ENCODE data around the gene OSTF1. TPM values are rescaled to one million over a fixed set of nuclear protein-coding genes. Genes with fewer than 3 reads are reported as not detected.

The OSTF1 gene
- total RNA-seq, 2 donors from 2014 or later = 15.0 to 20.5 TPM

GRCh38 chr9:75139201-75139600 lies 50.9 kb downstream of the OSTF1 start:
- Histone ChIP-seq H3K9me3 (ENCODE audit: control insufficient read depth, low read length) (no peaks in the 10 kb centered on the region), H3K36me3 (ENCODE audit: control insufficient read depth, insufficient read depth, low read length) (peaks cover 24% of the 10 kb centered on the region), H3K27me3 (ENCODE audit: control insufficient read depth, insufficient read depth, low read length, poor library complexity, severe bottlenecking) (no peaks in the 10 kb centered on the region), H3K4me3 (ENCODE audit: low read length) (no peak overlapping the region), H3K27ac (ENCODE audit: low read depth, low read length) (no peak overlapping the region), H3K4me1 (ENCODE audit: control insufficient read depth, insufficient read depth, low read length) (no peaks in the 10 kb centered on the region), H3K9ac (ENCODE audit: extremely low read depth, low read length, poor library complexity, severe bottlenecking) (no peak overlapping the region)
- Mint-ChIP-seq H3K4me3 (no peak overlapping the region), H3K36me3 (ENCODE audit: low read depth) (peaks cover 22% of the 10 kb centered on the region), H3K9me3 (peaks cover 3% of the 10 kb centered on the region), H3K4me1 (peaks cover 3% of the 10 kb centered on the region), H3K27ac (no peak overlapping the region), H3K27me3 (ENCODE audit: insufficient read depth) (no peaks in the 10 kb centered on the region)
- TF ChIP-seq CTCF (conservative IDR thresholded peaks at IDR 0.05) = no peak
- DNase-seq = no peak
- WGBS, 2 experiments (ENCODE audit: insufficient coverage in 1 of 2, insufficient read length in 1 of 2) = 90 to 97% methylated on average over 5 to 7 of the region's 7 CpGs

GRCh38 chr9:75140261-75140660 lies 51.9 kb downstream of the OSTF1 start:
- Histone ChIP-seq H3K9ac (ENCODE audit: extremely low read depth, low read length, poor library complexity, severe bottlenecking) (no peak overlapping the region), H3K27me3 (ENCODE audit: control insufficient read depth, insufficient read depth, low read length, poor library complexity, severe bottlenecking) (no peaks in the 10 kb centered on the region), H3K4me3 (ENCODE audit: low read length) (no peak overlapping the region), H3K36me3 (ENCODE audit: control insufficient read depth, insufficient read depth, low read length) (peaks cover 28% of the 10 kb centered on the region), H3K4me1 (ENCODE audit: control insufficient read depth, insufficient read depth, low read length) (no peaks in the 10 kb centered on the region), H3K9me3 (ENCODE audit: control insufficient read depth, low read length) (peaks cover 4% of the 10 kb centered on the region), H3K27ac (ENCODE audit: low read depth, low read length) (no peak overlapping the region)
- peaks cover 32% of the 10 kb centered on the region for H3K36me3 Mint-ChIP-seq (ENCODE audit: low read depth)
- TF ChIP-seq CTCF (conservative IDR thresholded peaks at IDR 0.05) = no peak
- H3K27ac Mint-ChIP-seq = no peak overlapping the region
- H3K4me3 Mint-ChIP-seq = no peak overlapping the region
- no peaks in the 10 kb centered on the region for H3K4me1 Mint-ChIP-seq
- WGBS, 2 experiments (ENCODE audit: insufficient coverage in 1 of 2, insufficient read length in 1 of 2) = 99 to 100% methylated on average over 2 to 3 of the region's 3 CpGs
- H3K9me3 Mint-ChIP-seq = peaks cover 13% of the 10 kb centered on the region
- no peak for DNase-seq
- H3K27me3 Mint-ChIP-seq (ENCODE audit: insufficient read depth) = no peaks in the 10 kb centered on the region

DNA sequence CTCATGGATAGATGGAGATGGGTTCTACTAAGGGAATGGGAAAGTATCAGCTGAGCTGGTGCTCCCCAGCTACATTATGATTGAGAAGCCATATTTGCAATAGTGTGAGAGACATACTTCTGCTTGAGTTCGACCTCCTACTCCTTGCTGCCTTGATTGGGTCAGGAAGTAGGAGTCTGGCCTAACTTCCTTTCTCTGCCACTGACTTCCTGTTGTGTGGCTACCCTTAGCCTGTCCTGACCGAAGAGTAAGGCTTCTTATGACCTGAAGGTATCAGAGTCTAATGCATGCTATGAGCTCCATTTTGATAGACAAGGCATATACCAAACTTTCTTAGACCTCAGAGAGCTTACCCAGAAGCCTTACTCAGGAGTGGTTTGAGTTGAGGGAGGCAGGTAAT lies 53.9 kb downstream of the OSTF1 start:
- no peaks in the 10 kb centered on the region for H3K4me1 Mint-ChIP-seq
- H3K4me3 ChIP-seq (ENCODE audit: low read length) = no peak overlapping the region
- H3K4me1 ChIP-seq (ENCODE audit: control insufficient read depth, insufficient read depth, low read length) = no peaks in the 10 kb centered on the region
- H3K27ac ChIP-seq (ENCODE audit: low read depth, low read length) = no peak overlapping the region
- no peak for TF ChIP-seq CTCF (conservative IDR thresholded peaks at IDR 0.05)
- 92 to 95% methylated on average over 2 of the region's 2 CpGs for WGBS, 2 experiments (ENCODE audit: insufficient coverage in 1 of 2, insufficient read length in 1 of 2)
- peaks cover 35% of the 10 kb centered on the region for H3K36me3 Mint-ChIP-seq (ENCODE audit: low read depth)
- H3K27me3 Mint-ChIP-seq (ENCODE audit: insufficient read depth) = no peaks in the 10 kb centered on the region
- no peak overlapping the region for H3K27ac Mint-ChIP-seq
- no peak for DNase-seq
- H3K9me3 ChIP-seq (ENCODE audit: control insufficient read depth, low read length) = peaks cover 5% of the 10 kb centered on the region
- H3K27me3 ChIP-seq (ENCODE audit: control insufficient read depth, insufficient read depth, low read length, poor library complexity, severe bottlenecking) = no peaks in the 10 kb centered on the region
- H3K9ac ChIP-seq (ENCODE audit: extremely low read depth, low read length, poor library complexity, severe bottlenecking) = no peak overlapping the region
- H3K36me3 ChIP-seq (ENCODE audit: control insufficient read depth, insufficient read depth, low read length) = peaks cover 25% of the 10 kb centered on the region
- peaks cover 13% of the 10 kb centered on the region for H3K9me3 Mint-ChIP-seq
- no peak overlapping the region for H3K4me3 Mint-ChIP-seq
